GM18505 (cell line): Measurements from ENCODE around the gene HNRNPA0.
"Not testable (repeated sequence)": the region's sequence is repeated elsewhere in the genome, so short reads cannot be mapped to it uniquely, and the experiment has no call there.

Experiments used
- ATAC-seq: cut with Tn5 transposase; IDR thresholded peaks from one replicate; pipeline ENCODE4 v1.9.1; 2021; ENCODE audit not compliant: unreplicated experiment
- POLR2A ChIP-seq: IDR thresholded peaks from 4 replicates; pipeline ENCODE4 v1.6.1; 2011; ENCODE audit warnings: borderline replicate concordance; ENCODE audit not compliant: insufficient read depth, insufficient read length; ENCODE audit errors: extremely low read depth

Gene HNRNPA0

DNA sequence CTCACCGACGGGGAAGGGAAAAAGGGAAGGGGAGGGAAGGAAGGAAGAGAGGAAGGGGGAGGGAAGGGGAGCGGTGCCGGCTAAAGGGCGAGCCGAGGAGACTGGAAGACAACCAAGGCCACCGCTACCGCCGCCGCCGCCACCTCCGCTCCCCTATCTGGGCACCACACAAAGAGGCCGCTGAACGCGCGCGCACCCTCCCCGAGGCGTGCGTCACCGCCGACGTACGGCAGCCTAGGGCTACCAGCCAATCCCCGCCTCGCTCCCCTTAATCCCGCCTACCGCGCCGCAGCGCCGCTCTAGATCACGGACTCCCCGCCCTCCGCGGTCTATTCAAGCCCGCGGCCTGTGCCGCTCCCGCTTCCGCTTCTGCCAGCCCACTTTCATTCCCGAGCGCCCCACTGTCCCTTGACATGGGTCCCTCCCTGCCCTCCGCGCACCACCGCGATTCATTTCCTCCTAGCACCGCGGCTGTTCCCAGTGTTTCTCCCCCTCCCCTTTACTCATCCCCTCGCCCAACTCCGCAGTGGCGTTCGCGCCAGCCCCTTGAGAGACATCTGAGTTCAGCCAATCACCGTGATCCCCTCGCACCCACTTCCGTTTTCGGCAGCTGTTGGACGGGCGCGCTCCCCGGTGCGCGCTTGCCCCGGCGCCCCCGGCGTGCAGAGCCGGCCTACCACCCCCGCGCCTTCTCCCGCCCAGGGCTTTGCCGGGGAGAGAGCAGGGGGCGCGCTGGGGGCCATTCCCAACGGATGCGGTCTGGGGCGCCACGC, at the start of gene HNRNPA0:
TSS of gene HNRNPA0 (minus strand) at position 176 of the 773 bp plus-strand sequence. CDS start 297 bp downstream, outside the sequence.
- peak; percentile 82 for ATAC-seq
- TF ChIP-seq POLR2A = peak; percentile 95

DNA sequence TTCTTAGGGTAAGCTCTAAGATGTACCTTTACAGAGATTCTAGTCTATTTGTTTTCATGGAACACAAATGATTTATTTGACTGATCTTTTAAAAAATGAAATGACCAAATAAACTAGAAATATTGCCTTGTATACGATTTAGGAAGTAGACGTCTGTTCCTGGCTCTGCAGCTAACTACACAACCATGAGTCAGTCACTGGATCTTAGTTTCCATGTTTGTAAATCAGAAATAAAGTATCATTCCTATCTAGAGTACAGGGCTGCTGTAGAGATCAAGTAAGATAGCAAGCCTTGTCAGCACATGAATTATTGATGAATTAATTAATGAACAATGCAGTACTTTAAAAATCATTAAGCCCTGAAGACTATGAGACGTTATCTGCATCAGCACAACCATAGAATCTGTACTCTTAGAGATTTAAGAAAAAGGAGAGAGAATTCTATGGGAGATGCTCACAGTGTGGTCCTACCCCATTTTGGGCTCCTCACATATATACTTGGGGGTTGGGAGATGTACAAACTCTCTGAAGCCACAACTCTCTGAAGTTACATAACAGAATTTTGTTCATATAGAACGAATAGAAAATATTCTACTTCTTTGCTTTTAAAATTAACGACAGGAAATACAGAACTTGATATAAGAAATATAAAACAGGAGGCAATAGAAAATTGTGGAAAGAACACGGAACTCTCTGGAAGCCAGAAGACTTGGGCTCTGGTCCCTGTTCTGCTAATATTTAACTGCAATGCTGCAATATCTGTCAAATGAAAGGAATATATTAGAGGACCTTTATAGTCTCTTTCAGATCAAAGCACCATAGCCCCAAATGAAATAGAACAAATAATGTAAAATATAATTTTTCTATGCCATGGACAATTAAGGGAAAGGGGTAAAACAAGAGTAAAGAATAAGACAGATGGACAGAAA, 48.4 kb upstream of the HNRNPA0 start:
- ATAC-seq = no peak
- no peak for TF ChIP-seq POLR2A

DNA sequence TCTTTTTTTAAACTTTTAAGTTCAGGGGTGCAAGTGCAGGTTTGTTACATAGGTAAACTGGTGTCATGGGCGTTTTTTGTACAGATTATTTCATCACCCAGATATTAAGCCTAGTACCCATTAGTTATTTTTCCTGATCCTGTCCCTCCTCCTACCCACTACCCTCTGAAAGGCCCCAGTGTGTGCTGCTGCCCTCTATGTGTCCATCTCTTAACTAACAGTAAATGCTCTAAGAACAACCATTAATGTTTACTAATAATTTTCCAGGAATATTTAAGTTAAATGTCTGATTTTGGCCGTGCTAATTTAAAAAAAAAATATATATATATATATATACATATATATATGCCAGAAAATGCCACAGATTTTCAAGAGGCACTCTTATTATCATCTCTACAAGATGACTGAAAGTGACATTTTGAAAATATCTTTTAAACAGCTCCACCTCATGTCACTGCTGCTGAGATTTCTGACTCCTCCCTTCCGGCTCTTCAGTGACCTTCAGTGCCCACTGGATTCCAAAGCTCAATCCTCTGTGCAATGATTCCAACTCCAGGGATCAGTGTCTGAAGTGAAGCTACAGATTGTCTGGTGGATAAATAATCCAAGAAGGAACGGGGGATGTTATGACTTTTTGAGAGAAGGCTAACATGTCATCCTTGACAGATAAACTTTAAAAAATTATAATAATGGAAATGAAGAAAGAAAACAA, 46.7 kb upstream of the HNRNPA0 start:
- no peak for ATAC-seq
- no peak for TF ChIP-seq POLR2A

DNA sequence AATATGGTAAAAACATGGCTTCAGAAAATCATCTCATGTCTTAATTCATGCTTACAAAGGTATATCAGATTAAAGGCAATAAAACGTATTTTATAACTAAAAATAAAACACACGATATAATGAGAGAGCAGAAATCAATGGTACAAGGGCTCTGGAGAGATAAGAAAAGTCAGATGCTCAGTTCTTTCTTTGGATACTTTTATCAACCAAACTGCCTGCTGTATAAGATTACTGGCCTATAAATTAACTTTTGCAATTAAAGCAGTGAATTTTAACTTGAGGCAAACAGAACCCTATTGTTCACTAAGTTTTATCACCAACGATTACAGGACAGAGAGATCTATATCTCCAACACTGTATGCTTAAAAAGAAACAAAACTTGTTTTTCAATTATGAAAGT, 42.1 kb upstream of the HNRNPA0 start:
- no peak for ATAC-seq
- TF ChIP-seq POLR2A = no peak

DNA sequence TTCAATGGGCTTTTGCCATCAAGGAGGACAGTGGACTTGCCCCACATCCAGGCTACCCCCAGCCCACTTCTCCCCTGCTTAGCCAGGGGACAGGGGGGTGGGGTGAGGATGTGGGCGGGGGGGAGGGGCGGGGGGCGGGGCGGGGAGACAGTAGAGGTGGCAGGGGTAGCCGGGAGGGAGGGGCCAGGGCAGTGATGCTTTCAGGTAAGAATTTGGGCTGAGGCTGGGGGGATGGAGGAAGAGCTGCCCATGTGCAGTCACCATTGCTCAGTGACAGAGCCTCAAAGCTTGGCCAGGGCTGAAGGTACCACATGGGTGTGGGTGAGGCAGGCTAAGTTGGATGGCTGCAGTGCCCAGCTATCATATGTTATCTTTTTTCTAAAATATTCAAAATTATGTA, 40.7 kb upstream of the HNRNPA0 start:
- TF ChIP-seq POLR2A = no peak
- ATAC-seq = no peak

DNA sequence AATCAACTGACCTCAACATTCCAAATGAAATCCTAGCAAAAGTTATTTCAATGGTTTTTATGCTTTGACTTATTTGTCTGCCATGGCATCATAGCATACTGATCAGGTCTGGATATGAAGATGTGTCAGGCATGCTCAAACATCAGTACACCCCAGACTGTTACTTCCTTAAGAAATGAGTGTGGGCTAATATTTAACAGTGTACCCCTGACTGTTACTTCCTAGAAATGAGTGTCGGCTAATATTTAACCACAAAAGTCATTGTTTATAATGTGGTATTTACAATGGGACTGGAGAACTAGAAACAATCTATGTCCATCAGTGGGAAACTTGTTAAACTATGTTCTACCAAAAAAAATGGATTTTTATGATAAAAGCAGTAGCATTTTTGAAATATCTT, 38.1 kb upstream of the HNRNPA0 start:
- TF ChIP-seq POLR2A = no peak
- no peak for ATAC-seq

DNA sequence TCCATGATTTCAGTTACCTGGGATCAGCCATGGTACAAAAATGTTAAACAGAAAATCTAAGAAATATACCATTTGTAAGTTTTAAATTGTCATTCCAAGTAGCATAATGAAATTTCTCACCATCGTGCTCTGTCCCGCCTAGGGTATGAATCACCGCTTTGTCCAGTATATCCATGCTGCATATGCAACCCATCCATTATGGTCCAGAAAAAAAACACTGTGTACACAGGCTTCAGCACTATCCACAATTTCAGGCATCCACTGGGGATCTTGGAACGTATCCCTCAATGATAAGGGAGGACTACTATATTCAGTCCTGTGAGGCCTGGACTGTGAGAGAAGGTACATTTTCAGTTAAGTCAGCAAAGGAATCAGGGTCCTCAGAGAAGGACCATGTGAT, 37.6 kb upstream of the HNRNPA0 start:
- TF ChIP-seq POLR2A = no peak
- no peak for ATAC-seq

DNA sequence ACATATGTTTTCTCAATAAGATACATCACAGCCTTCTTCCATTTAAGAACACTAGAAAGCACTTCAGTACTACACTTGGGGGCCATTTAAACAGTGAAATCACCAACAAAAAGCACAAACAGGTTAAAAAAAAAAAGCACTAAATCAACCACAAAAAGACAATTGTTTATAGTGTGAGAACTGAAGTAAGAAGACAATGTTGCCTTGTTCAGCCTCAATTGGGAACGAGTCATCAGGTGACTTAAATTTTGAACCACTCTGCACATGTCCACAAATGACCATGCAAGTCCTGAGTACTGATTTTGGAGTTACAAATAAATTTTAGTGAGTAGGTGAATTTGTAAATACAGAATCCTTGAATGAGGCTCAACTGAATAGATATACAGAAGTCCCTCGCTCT, 37.2 kb upstream of the HNRNPA0 start:
- TF ChIP-seq POLR2A = no peak
- no peak for ATAC-seq

DNA sequence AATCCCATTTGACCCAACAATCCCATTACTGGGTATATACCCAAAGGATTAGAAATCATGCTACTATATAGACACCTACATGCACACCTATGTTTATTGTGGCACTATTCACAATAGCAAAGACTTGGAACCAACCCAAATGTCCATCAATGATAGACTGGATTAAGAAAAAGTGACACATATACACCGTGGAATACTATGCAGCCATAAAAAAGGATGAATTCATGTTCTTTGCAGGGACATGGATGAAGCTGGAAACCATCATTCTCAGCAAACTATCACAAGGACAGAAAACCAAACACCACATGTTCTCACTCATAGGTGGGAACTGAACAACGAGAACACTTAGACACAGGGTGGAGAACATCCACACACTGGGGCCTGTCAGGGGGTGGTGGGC, 34.4 kb upstream of the HNRNPA0 start:
- ATAC-seq = not testable (repeated sequence)

DNA sequence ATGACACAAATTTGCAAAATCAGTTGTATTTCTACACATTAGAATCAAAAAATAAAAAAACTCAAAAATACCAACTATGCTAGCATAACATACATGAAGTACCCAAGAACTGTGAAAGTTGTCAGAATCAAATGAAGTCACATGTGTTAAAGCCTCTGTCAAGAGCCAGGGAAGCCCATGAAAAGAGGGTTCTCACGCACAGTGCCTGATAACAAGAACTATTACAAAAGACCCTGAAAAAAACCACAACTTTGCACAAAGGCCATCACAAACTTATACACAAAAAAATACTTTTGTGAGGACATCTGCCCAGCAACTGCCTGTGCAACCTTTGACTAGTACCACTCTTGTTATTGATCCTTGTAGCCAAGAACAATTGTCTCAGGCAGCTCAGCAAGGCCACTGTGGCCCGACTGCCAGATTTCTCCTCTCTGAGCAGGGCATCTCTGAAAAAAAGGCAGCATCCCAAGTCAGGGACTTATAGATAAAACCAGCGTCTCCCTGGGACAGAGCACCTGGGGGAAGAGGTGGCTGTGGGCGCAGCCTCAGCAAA, 28.9 kb upstream of the HNRNPA0 start:
- ATAC-seq = no peak

DNA sequence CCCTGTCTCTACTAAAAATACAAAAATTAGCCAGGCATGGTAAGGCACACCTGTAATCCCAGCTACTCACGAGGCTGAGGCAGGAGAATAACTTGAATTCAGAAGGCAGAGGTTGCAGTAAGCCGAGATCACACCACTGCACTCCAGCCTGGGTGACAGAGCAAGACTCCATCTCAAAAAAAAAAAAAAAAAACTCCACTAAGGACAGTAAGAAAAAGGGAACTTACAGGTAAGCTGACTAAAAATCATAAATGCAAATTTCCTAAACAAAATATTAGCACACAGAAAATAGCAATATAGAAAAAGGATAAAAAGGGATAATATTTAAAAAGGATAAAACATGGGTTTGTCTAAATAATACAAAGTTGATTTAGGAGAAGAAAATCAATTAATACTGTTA, 27.9 kb upstream of the HNRNPA0 start:
- TF ChIP-seq POLR2A = no peak
- ATAC-seq = no peak

More for the DNA sequence above, 28.9 kb upstream of the HNRNPA0 start:
- no peak for TF ChIP-seq POLR2A

DNA sequence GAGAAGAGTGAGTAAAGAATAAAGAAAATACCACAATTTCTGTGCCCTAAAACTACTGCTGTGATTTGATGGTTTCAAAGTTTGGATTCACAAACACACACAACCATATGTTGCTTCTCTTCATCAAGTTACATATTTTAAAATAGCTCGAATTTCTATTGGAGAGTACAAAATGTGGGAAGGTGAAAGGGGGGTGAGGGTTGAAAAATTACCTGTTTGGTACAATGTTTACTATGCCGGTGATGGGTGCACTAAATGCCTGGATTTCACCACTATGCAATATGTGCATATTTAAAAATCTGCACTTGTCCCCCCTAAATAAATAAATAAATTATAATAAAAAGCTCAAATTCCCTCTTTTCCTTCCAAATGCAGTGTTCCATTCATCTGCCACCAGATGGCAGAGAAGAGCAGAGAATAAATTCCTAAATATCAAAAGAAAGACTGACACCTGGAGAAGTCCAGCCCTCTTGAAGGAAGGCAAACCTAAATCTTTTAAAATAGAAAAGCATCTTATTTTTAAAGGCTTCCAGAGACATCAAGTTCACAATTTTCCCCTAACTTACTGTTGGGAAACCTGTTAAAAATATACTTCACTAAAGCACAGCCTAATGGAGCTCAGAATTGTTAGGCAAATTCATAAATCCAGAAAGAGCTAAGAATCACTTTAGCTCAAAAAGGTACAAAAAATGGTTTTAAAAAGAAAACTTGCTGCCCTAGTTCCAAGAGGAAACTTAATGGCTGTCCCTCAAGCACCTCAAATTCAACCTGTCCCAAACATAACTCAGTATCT, 24.8 kb upstream of the HNRNPA0 start:
- ATAC-seq = no peak
- no peak for TF ChIP-seq POLR2A

DNA sequence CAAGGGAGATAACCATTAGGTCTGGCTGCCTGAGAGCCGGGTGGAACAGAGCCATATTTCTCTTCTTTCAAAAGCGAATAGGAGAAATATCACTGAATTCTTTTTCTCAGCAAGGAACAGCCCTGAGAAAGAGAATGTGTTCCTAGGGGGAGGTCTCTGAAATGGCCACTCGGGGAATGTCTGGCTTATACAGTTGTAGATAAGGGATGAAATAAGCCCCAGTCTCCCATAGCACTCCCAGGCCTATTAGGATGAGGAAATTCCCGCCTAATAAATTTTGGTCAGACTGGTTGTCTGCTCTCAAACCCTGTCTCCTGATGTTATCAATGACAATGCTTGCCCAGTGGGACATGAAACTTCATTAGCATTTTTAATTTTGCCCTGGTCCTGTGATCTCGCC, 13.8 kb upstream of the HNRNPA0 start:
- ATAC-seq = not testable (repeated sequence)
